Endodermal cell (in vitro differentiated cells): ENCODE data around the gene OR2A12. TPM values are rescaled to one million over a fixed set of nuclear protein-coding genes. Genes with fewer than 3 reads are reported as not detected.

Experiments used
- DNase-seq: peaks from one replicate; pipeline ENCODE4 v3.0.0-alpha.2; 2017
- H3K27ac ChIP-seq: 2 replicates; pipeline ENCODE4 v1.5.1; 2013; ENCODE audit warnings: mild to moderate bottlenecking, low read depth, low read length, moderate library complexity
- H3K27me3 ChIP-seq: 2 replicates; pipeline ENCODE4 v1.6.1; 2013; ENCODE audit warnings: mild to moderate bottlenecking, low read length, moderate library complexity; ENCODE audit not compliant: insufficient read depth, control insufficient read depth, poor library complexity, severe bottlenecking
- H3K36me3 ChIP-seq: 2 replicates; pipeline ENCODE4 v1.7.0; 2013; ENCODE audit warnings: mild to moderate bottlenecking, low read length, moderate library complexity; ENCODE audit not compliant: control insufficient read depth, insufficient read depth
- H3K4me1 ChIP-seq: one replicate; pipeline ENCODE4 v1.7.0; 2013; ENCODE audit warnings: low read length; ENCODE audit not compliant: control insufficient read depth, insufficient read depth
- H3K4me3 ChIP-seq: 2 replicates; pipeline ENCODE4 v1.5.1; 2013; ENCODE audit warnings: mild to moderate bottlenecking, low read length, moderate library complexity
- H3K9ac ChIP-seq: 2 replicates; pipeline ENCODE4 v1.6.1; 2013; ENCODE audit warnings: mild to moderate bottlenecking, low read length, moderate library complexity; ENCODE audit not compliant: poor library complexity, severe bottlenecking; ENCODE audit errors: extremely low read depth
- H3K9me3 ChIP-seq: 2 replicates; pipeline ENCODE4 v1.6.1; 2013; ENCODE audit warnings: mild to moderate bottlenecking, low read length, moderate library complexity; ENCODE audit not compliant: control insufficient read depth
- H3K27ac Mint-ChIP-seq: 2 replicates; pipeline ENCODE4 v1.8.0; 2020; ENCODE audit warnings: mixed read lengths
- H3K27me3 Mint-ChIP-seq: 2 replicates; pipeline ENCODE4 v1.8.0; 2021; ENCODE audit warnings: mild to moderate bottlenecking, mixed read lengths; ENCODE audit not compliant: insufficient read depth
- H3K36me3 Mint-ChIP-seq: 2 replicates; pipeline ENCODE4 v1.8.0; 2020; ENCODE audit warnings: low read depth, mixed read lengths
- H3K4me1 Mint-ChIP-seq: 2 replicates; pipeline ENCODE4 v1.8.0; 2020; ENCODE audit warnings: mixed read lengths
- H3K4me3 Mint-ChIP-seq: 2 replicates; pipeline ENCODE4 v1.8.0; 2020; ENCODE audit warnings: mild to moderate bottlenecking, moderate library complexity, mixed read lengths
- H3K9me3 Mint-ChIP-seq: 2 replicates; pipeline ENCODE4 v1.8.0; 2020; ENCODE audit warnings: mild to moderate bottlenecking, mixed read lengths
- CTCF ChIP-seq: fragments of 200-600 bp; sonication (generic); conservative IDR thresholded peaks from 2 replicates; pipeline ENCODE4 v1.5.0; 2021; ENCODE audit warnings: antibody characterized with exemption, mild to moderate bottlenecking
- WGBS, 2 experiments: methylation state at CpG; one replicate each; pipeline versions ENCODE4 v1.1.5 to v1.1.7; 2013; ENCODE audit warnings: missing lambda C conversion rate in 2 of 2, mixed read lengths in 1 of 2; ENCODE audit not compliant: insufficient coverage in 1 of 2, insufficient read length in 1 of 2; 5-methylcytosine and 5-hydroxymethylcytosine counted together
- long read RNA-seq, 4 experiments: library from polyadenylated mRNA in 2 of 4; library from RNA in 1 of 4; library from capped mRNA in 1 of 4; stranded (forward) in 3 of 4; unstranded in 1 of 4; transcript quantifications; one replicate each; pipeline ENCODE4 v2.0.0, GENCODE V29; 2020 to 2021; ENCODE audit warnings: inconsistent platforms in 1 of 4
- polyA plus RNA-seq, 2 experiments: library from polyadenylated mRNA; stranded (reverse); fragments of 50-300 nt; gene quantifications; one replicate each; pipeline ENCODE4 v1.2.3, GENCODE V29; 2013
- total RNA-seq, 2 donors: library from RNA; stranded (reverse); fragmentation: NEBNext Ultra II Directional in 1 of 2; extraction: Animal tissue kit (Norgen Biotek cat#: 25700) in 1 of 2; gene quantifications; 2 replicates in 1 of 2; 3 replicates in 1 of 2; pipeline ENCODE4 v1.2.1, GENCODE V29; 2021

The OR2A12 gene, protein sequence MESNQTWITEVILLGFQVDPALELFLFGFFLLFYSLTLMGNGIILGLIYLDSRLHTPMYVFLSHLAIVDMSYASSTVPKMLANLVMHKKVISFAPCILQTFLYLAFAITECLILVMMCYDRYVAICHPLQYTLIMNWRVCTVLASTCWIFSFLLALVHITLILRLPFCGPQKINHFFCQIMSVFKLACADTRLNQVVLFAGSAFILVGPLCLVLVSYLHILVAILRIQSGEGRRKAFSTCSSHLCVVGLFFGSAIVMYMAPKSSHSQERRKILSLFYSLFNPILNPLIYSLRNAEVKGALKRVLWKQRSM
- total RNA-seq, result not detected
- not detected for polyA plus RNA-seq (2013, experiment 1 of 2)
- not detected for polyA plus RNA-seq (2013, experiment 2 of 2)
- long read RNA-seq, experiment 1, result 0 reads
- long read RNA-seq, experiment 2, result 0 reads
- long read RNA-seq, experiment 3, result 0 reads
- long read RNA-seq, experiment 4, result 0 reads

- WGBS, 2 experiments, result 88% methylated on average over 2 of the region's 2 CpGs; no CpG with 5 or more reads in 1 of the 2 experiments
- no peaks in the 10 kb centered on the region for H3K36me3 ChIP-seq
Measured at GRCh38 chr7:144085978-144086377, at the start of gene OR2A12. Gene OR2A12, plus strand, starts transcription at chr7:144086278. Its CDS starts 8,830 bp downstream, at chr7:144095108.

DNA sequence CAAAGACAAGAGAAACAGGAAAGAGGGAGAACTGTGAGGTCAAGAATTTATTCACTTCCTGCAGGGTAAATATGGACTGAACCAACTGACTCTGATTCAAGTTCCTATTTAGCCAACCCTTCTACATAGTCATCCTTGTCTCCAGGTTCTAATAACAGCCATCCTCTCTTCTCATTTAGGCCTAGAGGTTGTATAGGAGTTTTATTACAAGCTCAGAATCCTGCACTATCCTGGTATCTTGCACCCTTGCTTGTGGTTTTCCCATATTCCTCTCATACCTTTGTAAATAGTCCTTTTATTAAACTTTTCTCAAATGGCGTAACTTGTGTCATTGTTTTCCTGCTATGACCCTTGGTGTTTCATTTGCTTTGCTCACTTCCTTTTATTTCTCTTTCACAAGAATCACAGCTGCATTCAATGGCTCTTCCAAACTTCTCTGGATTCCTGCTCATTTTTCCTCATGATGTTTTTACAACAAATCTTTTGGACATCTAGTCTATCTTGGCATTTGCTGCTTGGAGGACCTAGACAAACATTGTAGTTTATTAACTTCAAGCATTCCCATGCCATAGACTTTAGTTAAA lies 49.7 kb upstream of the OR2A12 start:
- 41 to 44% methylated on average over 1 of the region's 1 CpG for WGBS, 2 experiments
- Histone ChIP-seq H3K36me3 (no peaks in the 10 kb centered on the region), H3K4me3 (no peak overlapping the region), H3K4me1 (no peaks in the 10 kb centered on the region), H3K27ac (no peak overlapping the region), H3K27me3 (no peaks in the 10 kb centered on the region), H3K9ac (no peak overlapping the region), H3K9me3 (no peaks in the 10 kb centered on the region)
- no peak overlapping the region for H3K27ac Mint-ChIP-seq
- no peaks in the 10 kb centered on the region for H3K27me3 Mint-ChIP-seq
- DNase-seq, result no peak
- H3K9me3 Mint-ChIP-seq, result no peaks in the 10 kb centered on the region
- no peak for TF ChIP-seq CTCF
- H3K4me3 Mint-ChIP-seq, result no peak overlapping the region
- peaks cover 4% of the 10 kb centered on the region for H3K4me1 Mint-ChIP-seq
- H3K36me3 Mint-ChIP-seq, result no peaks in the 10 kb centered on the region

More at GRCh38 chr7:144085978-144086377, at the start of gene OR2A12:
- H3K4me3 Mint-ChIP-seq, result no peak within 1 kb of the TSS
- H3K4me1 ChIP-seq, result no peaks in the 10 kb centered on the region
- peaks cover 1% of the 10 kb centered on the region for H3K4me1 Mint-ChIP-seq
- no peak within 1 kb of the TSS for H3K9ac ChIP-seq
- H3K4me3 ChIP-seq, result no peak within 1 kb of the TSS
- TF ChIP-seq CTCF, result no peak
- H3K9me3 Mint-ChIP-seq, result peaks cover 3% of the 10 kb centered on the region
- no peak within 1 kb of the TSS for H3K27ac Mint-ChIP-seq
- no peak for DNase-seq
- no peaks in the 10 kb centered on the region for H3K27me3 ChIP-seq
- H3K27me3 Mint-ChIP-seq, result no peaks in the 10 kb centered on the region
- no peaks in the 10 kb centered on the region for H3K36me3 Mint-ChIP-seq
- H3K9me3 ChIP-seq, result peaks cover 4% of the 10 kb centered on the region
- no peak within 1 kb of the TSS for H3K27ac ChIP-seq

- WGBS, 2 experiments, result 71% methylated on average over 1 of the region's 1 CpG; no CpG with 5 or more reads in 1 of the 2 experiments
- no peak overlapping the region for H3K27ac Mint-ChIP-seq
- H3K4me3 Mint-ChIP-seq, result no peak overlapping the region
- H3K4me3 ChIP-seq, result no peak overlapping the region
- H3K4me1 ChIP-seq, result no peaks in the 10 kb centered on the region
- H3K27me3 Mint-ChIP-seq, result no peaks in the 10 kb centered on the region
- TF ChIP-seq CTCF, result no peak
- H3K36me3 Mint-ChIP-seq, result no peaks in the 10 kb centered on the region
- no peak overlapping the region for H3K27ac ChIP-seq
- DNase-seq, result no peak
- no peaks in the 10 kb centered on the region for H3K36me3 ChIP-seq
- H3K27me3 ChIP-seq, result no peaks in the 10 kb centered on the region
- H3K4me1 Mint-ChIP-seq, result peaks cover 4% of the 10 kb centered on the region
- H3K9me3 ChIP-seq, result no peaks in the 10 kb centered on the region
- no peaks in the 10 kb centered on the region for H3K9me3 Mint-ChIP-seq
- no peak overlapping the region for H3K9ac ChIP-seq
Measured at GRCh38 chr7:144037414-144038035, 48.6 kb upstream of the OR2A12 start.
